NCI-H2196 treated with DMSO at 0.1 percent for 48 hours (cell line): ENCODE measurements around the gene TOP3A.
A peak's percentile ranks its signal among the peaks of the same experiment; 100 is the strongest.

ENCODE experiments used
- DNase-seq: peaks from one replicate; lab custom pipeline; 2025; ENCODE audit not compliant: unreplicated experiment; lab: John Stamatoyannopoulos, UW

The TOP3A gene

DNA sequence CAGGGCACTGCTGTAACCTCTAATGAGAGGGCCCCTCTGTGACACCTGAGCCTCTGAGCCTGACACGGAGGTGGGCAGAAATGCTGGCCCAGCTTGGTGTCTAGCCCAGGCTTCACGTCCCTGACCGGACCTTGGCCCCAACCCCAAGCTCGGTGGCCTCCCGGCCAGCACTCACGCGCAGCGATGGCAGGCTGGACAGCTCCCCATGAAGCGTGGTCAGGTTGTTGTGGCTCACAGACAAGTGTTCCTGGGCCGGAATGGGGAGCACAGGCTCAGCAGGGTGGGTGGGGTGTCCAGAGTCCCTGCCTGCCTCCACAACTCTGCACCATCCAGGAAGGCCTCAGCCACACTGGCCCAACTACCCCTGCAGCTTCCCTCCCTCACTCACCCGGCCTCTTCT is 58.4 kb downstream of the TOP3A start:
- DNase-seq, result no peak

DNA sequence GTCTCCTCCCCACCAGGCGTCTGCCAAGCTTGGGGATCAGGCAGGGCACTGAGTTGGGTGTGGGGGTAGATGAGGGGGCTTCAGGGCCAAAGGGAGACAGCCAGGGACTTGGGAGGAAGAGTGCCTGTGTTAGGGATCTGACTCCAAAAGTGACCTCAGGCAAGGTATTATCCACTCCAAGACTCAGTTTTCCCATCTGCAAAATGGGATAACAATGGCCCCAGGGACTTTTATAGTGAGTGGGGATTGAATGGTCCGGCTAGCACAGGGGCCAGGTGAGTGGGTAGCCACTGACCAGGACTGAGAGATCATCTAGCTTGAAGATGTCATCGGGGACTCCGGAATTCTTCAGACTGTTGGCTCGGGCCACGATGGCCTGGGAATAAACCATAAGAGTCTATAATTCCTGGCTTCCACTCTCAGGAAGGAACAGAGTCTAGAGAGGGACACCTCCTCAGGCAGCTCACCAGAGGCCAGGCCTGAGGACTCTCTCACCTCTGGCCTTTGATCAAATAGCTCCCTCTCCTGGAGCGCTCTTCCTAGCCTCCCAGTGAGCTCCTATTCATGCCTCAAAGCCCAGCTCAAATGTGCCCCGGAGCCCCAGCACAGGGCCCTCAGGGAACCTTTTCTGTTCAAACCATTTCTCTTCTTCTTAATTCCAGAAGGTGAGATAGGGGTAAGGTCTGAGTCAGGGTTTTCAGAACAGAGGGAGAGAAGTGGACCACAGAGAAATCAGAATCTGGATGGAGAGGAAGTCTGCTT is 59.7 kb downstream of the TOP3A start:
- no peak for DNase-seq

DNA sequence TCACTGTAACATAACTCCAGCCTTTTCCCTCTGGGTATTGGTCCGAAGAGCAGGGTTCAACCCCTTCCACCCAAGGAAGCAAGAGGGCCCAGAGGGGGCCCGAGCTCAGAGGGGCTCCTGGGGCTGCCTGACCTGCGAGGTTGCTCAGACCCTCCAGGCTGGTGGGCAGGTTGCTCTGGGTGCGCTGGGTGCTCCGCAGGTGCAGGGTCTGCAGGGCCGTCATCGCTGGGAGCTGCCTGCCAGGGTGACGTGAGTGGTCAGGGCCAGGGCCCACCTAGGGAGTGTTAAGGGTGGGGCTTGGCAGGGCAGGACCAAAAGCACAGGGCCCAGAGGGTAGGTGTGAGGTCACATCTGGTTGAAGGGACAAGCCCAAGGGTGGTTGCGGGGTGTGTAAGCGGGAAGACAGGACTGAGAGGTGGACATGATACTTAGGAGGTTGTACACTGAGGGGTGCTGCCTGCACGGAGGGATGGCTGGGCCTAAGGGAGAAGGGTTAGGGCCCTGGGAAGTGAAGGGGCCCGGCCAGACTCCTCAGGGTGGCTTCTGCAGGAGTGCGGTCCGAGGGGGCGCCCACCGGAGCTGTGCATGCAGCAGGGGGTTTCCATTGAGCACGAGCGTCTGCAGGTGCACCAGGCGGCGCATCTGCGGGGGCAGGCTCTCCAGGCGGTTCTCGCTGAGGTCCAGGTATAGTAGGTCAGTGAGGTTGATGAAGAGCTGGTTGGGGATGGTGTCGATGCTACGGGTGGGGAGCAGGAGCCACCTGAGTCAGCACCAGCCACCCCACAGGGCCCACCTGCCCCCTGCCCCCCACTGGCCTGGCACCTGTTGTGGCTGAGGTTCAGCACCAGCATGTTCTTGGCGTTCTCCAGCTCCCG is 60.6 kb downstream of the TOP3A start:
- no peak for DNase-seq

DNA sequence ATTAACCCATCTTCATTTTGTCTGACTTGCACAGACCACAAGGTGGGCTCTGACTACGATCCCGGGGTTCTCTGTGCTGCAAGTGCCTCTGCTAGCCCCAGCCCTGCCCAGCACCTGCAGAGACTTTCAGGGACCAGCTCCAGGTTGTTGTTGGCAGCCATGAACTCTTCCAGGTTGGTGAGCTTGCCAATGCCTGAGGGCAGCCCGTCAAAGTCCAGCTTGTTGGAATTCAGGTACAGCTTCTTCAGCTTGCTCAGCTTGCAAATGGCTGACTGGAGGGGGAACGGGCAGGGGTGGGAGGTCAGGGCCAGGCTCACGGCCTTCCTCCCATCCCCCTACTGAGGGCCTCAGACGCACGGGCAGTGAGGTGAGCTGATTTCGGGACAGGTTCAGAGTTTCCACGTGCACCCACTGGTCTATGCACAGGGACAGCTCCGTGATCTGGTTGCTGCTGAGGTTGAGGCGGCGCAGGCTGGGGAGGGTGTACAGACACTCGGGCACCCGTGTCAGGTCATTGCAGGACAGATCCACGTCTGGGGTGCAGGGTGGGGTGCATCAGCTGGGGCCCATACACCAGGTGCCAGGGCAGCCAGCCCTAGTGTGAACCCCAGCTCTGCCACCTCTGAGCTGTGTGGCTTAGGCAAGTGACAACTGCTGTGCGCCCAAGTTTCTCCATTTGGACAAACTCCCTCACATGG is 61.5 kb downstream of the TOP3A start:
- DNase-seq, result no peak

DNA sequence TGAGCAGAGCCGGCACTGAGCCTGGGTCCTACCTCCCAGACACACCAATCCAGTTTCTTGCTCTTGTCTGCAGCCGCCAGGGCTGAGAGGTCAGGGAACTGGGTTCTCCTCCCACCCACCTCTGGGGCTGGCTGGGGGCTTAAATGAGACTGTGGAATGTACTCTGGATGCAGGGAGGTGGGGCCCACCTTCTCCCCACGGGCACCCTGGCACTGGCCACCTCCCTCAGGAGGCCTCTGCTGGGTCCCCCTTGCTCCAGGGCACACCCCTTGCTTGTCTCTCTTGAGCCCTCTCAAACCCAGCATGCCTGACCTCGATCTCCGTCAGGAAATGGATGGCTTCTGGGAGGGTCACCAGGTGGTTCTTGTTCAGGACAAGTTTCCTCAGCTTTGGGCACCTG is 62.6 kb downstream of the TOP3A start:
- no peak for DNase-seq

DNA sequence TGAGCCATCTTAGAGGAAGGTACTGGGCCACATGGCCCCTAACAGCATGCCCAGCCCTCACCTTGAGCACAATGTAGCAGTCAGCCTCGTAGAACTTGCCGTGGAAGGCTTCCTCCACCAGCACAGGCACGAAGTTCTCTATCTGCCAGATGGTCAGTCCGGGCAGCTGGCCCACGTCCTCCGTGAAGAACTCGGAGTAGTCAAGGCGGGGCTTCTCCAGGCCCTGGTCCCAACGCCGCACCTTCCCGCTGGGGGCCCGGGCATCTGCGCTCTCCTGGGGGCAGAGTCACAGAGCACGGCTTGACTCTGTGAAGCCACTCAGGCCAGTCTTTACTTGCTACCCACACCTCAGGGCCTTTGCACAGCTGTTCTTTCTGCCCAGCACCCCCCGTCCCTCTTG is 63.6 kb downstream of the TOP3A start:
- DNase-seq, result no peak

DNA sequence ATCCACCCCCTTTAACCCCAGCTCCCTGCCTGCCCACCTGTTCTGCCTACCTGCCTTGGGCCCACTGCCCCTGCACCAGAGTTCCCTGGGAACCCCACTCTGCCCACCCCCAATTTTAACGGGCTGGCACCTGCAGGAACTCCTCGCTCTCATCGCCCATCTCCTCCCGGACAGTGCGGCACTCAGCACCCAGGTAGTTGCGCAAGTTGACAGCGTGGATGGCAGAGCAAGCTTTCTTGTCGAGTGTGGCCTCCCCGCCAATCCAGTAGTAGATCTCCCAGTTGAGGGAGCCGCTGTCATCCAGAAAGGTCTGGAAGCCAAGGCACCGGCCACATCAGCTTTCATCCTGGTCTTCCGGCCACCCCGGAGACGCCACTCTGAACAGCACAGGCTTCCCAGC is 64.1 kb downstream of the TOP3A start:
- DNase-seq, result no peak

DNA sequence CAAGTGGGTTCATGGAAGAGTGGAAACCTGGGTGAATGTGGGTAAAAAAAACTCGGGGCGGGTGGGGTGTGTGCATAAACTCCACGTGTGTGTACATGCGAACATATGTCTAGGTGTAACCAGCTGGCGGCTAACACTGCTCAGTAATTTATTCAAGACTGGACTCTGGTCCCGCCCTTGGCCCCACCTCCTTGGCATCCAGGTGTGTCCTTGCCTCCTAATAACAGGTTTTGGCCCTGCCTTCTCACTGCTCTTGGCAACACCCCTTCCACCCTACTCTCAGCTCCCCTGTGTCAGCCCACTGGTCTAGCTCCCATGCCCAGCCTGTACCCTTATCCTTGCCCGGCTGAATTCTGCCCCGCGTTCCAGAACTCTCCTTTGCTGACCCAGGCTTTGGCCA is 64.5 kb downstream of the TOP3A start:
- DNase-seq, result peak; percentile 22

DNA sequence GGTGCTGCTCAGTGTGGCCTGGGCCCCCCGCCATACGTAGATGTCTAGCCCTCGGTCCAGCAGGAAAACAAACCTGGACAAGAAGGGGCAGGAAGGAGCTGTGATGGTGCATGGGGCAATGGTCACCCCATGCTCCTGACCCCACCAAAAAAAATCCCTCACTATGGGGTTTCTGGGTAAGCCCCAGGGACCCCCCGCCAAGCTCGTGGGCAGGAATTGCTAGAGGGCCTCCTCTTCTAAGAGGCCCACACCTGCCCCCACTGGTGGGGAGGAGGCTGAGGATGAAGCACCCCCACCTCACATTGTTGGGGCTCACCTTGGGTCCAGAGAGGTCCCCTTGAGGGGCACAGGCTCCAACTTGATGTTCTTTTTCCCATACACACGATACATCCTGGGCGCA is 66.0 kb downstream of the TOP3A start:
- DNase-seq, result no peak

DNA sequence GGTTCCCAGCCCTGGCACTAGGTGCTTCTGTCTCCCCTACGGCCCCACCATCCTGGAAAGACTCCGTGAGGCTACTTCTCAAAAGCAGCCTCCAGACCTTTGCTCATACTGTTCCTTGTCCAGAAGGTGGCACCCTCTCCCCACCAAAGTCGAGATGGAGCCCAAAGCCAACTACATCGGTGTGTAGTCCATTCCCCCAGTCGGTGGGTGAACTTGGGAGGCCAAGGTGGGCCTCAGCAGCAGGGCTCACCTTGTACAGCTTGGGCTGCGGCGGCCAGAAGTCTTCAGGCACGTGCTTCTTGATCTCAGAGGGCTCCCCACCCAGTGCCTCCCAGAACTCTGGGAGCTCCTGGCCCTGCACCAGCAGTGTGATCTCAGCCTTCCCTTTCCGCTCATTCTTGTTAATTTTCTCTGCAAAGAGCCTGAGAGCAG is 66.5 kb downstream of the TOP3A start:
- peak; percentile 29 for DNase-seq

DNA sequence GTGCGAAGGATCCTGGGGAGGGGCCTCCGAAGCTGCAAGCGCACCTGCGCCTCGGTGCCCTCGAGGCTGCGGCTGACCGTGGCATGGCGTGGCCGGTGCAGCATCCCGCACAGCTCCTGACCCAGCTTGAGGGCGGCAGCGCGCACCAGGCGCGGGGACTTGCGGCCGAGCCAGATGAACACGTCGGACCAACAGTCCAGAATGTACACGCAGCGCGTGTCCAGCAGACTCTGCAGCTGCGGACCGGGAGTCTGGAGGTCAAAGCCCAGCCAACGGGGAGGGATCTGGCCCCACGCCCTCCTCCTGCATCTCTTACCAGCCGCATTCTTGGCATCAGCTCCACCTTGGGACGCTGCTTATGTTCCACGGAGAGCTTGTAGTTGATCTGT is 67.2 kb downstream of the TOP3A start:
- DNase-seq, result no peak

DNA sequence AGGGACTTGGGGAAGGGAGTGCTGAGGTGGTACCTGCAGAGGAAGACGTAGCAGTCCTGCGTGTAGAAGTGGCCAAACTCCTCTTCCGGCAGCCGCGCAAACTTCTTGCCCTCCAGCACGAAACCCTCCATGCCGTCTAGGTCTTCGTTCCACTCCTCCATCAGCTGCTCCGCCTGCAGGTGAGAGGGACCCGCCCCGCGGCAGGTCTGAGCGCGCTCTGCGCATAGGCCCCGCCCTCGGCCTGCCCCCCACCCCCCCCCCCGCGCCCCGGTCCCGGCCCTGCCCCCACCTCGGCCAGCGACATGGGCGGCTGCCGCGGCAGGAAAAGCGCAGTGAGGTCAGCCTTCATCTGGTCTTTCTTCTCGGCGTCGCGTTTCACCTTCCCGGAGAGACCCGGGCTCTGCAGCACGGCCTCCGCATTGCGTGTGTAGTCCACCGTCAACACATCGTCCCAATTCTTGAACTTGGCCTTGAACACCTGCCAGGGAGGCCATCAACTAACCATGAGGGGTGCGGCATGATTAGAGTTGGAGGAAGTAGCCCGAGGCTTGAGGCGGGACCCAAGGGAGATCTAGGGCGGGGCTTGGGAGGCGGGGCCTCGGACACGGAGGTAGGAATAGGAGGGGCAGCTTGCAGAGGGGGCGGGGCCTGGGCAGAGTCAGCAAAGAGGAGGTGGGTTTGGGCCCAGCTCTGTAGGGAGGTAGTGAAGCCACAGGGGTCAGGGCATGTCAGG is 67.7 kb downstream of the TOP3A start:
- DNase-seq, result peak; percentile 68

DNA sequence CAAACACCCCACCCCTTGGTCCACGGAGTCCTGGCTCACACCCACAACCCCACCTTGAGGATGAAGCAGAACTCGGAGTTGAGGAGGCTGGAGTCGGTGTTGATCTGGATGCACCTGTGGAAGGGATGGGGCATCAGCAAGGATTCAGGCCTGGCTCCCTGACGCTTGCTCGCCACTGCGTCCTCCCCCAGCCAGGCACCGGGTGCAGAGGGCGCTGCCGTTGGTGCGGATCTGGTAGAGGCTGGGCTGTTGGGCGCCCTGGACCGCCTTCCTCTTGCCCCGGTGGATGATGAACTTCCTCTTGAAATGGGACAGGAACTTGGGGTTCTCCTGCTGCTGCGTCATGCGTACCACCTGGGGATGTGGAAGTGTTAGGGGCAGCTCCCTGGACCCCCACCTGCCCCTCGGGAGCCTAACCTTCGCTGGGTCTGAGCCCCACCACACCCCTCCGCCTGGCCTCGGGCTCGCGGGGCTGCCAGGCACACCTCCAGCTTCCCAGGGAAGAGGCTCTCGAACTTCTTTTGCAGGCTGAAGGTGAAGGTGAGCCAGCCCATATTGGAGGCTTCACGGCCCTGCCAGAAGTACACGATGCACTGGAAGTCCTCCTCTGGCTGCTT is 68.6 kb downstream of the TOP3A start:
- no peak for DNase-seq

DNA sequence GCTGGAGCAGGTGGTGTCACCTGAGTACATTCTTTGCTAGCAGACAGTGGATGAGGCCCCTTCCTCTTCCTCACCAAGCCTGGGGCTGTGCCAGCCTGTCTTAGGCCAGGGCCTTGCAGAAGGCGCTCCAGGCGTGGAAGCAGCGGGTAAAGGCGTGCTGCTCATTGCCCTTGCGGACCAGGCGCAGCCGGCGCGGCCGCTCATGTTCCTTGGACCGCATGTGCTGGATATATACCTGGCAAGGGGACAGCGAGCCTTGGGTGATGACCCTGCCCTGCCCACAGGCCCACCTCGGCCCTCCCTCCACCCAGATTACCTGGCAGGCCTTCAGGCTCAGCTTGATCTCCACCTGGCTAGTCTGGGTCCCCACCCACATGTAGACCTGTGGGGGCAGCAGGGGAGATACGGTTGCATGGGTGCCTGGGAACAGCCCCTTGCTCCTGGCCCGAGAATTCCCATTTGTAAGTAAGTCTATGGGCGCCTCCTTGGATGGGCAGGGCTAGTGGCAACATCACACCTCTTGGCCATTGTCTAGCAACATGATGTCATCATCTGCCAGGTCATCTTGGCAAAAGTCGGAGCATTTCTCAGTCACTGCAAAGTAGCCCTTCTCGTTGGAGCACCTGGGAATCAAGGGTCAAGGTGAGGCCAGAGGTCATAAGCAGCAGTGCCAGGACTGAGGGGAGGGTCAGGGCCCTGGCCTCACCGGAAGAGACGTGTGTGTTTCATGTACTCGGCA is 69.6 kb downstream of the TOP3A start:
- no peak for DNase-seq

DNA sequence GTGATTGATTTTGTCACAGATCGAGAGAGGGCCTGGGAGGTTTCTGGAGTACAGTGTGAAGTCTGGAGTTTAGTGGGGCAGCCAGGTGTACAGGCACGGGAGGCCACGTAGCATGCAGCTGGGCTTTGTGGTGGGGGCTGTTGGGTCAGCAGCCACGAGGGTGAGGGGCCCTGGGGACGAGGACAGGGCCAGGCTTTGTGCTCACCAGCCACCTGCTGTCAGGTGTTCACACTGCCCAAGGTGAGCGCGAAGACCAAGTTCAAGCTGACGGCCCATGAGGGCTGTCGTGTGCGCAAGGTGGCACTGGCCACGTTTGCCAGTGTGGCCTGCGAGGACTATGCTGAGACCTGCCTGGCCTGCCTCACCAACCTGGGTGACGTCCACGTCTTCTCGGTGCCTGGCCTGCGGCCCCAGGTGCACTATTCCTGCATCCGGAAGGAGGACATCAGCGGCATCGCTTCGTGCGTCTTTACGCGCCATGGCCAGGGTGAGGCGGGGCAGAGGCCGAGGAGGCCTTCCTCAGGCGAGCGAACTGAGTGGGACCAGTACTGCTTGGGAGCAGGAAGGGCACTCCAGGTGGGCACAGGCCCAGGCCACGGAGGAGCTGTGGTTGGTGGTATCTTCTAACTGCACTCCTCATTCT is 73.4 kb downstream of the TOP3A start:
- DNase-seq, result no peak

DNA sequence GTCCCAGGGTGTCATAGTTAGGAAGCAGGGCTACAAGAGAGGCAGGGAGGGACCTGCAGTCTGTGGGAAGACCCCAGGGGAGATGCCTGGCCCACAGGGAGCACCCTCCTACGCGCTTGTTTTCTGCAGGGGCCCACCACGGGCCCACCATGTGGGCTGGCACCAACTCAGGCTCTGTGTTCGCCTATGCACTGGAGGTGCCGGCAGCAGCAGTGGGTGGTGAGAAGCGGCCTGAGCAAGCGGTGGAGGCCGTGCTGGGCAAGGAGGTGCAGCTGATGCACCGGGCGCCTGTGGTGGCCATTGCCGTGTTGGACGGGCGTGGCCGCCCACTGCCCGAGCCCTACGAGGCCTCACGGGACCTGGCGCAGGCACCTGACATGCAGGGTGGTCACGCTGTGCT is 74.3 kb downstream of the TOP3A start:
- no peak for DNase-seq

DNA sequence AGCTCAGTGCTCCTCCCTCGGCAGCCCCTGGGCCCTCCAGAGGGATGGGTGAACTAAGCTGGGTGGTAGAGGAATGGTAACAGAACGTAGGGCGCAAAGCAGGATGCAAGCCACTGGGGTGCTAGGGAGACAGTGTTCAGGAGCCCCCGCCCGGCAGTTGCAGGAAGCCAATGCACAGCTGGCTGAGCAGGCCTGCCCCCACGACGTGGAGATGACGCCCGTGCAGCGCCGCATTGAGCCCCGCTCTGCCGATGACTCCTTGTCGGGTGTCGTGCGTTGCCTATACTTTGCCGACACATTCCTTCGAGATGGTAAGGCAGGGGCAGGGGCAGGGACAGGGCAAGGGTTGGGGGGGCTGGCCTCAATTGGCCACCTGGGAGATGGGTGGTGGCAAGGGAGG is 76.5 kb downstream of the TOP3A start:
- no peak for DNase-seq

DNA sequence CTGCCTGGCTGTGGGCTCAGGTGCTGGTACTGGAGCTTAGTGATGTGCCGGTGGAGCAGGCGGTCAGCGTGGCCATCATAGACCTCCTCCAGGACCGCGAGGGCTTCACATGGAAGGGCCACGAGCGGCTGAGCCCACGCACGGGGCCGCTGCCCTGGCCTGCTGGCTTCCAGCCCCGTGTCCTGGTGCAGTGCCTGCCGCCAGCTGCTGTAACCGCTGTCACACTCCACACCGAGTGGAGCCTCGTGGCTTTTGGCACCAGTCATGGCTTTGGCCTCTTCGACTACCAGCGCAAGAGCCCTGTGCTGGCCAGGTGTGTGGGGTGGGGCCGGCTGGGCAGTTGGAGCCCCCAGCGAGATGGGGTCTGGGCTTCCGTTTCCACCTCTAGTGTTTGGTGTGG is 77.3 kb downstream of the TOP3A start:
- DNase-seq, result no peak

DNA sequence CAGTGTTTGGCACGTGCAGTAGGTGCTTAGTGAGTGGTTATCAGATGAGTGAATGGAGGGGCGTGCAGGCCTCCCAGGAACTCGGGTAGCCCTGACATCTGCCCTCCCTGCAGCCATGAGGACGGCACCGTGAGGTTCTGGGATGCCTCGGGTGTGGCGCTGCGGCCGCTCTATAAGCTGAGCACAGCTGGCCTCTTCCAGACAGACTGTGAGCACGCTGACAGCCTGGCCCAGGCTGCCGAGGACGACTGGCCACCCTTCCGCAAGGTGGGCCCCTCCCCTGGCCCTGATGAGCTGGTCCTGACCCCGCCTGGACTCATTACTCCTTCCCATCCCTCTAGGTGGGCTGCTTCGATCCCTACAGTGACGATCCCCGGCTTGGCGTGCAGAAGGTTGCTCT is 78.3 kb downstream of the TOP3A start:
- no peak for DNase-seq
